ENCODE measurements around the gene RAB11FIP4.
A peak's percentile ranks its signal among the peaks of the same experiment; 100 is the strongest.

DNA sequence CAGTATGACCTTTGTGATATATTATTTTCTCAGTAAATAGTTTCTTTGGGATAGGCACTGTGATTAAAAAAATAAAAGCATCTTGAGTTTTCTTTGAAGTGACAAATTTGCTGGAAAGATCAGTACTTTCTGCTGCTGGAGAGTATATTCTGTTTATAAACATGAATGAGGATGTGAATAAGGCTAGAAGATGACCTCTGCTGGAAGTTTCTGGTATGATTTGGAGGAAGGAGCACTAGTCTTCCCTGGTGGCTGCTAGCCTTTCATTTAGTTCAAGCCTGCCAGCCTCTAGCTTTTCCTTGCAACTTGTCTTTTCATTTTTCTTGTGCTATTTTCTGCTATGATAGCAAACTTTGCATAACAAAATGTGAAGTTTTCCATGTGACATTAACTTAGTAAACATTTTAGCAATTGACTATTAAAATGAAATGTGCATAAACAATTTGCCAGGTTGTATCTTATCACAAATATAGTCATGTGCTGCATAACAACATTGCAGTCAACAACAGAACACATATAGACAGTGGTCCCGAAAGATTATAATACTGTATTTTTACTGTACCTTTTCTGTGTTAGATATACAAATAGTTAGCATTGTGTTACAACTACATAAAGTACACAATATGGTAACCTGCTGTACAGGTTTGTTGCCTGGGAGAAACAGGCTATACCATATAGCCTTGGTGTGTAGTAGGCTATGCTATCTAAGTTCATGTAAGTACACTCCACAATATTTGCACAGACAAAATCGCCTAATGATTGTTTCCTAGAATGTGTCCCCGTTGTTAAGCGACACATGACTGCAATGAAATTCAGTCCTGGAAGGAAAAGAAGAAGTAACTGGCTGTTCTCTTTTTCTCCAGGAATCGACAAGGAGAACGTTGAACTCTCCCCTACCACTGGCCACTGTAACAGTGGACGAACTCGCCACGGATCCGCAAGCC, 18.1 kb upstream of the RAB11FIP4 start:
- TF ChIP-seq, protein P1, sequence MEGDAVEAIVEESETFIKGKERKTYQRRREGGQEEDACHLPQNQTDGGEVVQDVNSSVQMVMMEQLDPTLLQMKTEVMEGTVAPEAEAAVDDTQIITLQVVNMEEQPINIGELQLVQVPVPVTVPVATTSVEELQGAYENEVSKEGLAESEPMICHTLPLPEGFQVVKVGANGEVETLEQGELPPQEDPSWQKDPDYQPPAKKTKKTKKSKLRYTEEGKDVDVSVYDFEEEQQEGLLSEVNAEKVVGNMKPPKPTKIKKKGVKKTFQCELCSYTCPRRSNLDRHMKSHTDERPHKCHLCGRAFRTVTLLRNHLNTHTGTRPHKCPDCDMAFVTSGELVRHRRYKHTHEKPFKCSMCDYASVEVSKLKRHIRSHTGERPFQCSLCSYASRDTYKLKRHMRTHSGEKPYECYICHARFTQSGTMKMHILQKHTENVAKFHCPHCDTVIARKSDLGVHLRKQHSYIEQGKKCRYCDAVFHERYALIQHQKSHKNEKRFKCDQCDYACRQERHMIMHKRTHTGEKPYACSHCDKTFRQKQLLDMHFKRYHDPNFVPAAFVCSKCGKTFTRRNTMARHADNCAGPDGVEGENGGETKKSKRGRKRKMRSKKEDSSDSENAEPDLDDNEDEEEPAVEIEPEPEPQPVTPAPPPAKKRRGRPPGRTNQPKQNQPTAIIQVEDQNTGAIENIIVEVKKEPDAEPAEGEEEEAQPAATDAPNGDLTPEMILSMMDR (IDR thresholded peaks at IDR 0.05): peak; percentile 38 to 66 (median 43)
- TF ChIP-seq POLR2A (IDR thresholded peaks at IDR 0.05): no peak
